ENCODE measurements around the gene REV3L. TPM values are rescaled to one million over a fixed set of nuclear protein-coding genes. Genes with fewer than 3 reads are reported as not detected.
A peak's percentile ranks its signal among the peaks of the same experiment; 100 is the strongest.
"Not testable (repeated sequence)": the region's sequence is repeated elsewhere in the genome, so short reads cannot be mapped to it uniquely, and the experiment has no call there.

REV3L gene
- total and polyA plus RNA-seq, 4 donors = 8.8 to 91.4 (median 19.8) TPM

GRCh38 chr6:111326563-111326962 is 156.5 kb downstream of the REV3L start:
- DNase-seq (no peak), ATAC-seq (ENCODE audit: insufficient read depth, low FRiP score) (no peak)
- Histone ChIP-seq H3K9me3 (ENCODE audit: control insufficient read depth in 4 of 4, insufficient read depth in 3 of 4, low read length in 3 of 4) (peaks cover 0 to 2% (median under 1%) of the 10 kb centered on the region in 4 donors), H3K4me1 (ENCODE audit: control insufficient read depth in 5 of 5, insufficient read depth in 5 of 5, low read length in 5 of 5) (no peaks in the 10 kb centered on the region), H3K27ac (ENCODE audit: low read depth in 1 of 2, low read length in 1 of 2) (no peak overlapping the region), H3K9ac (ENCODE audit: insufficient read depth in 1 of 2, low read length in 2 of 2) (no peak overlapping the region), H3K27me3 (ENCODE audit: control insufficient read depth in 3 of 3, insufficient read depth in 3 of 3, low read length in 2 of 3) (no peaks in the 10 kb centered on the region), H3K4me3 (no peak overlapping the region), H3K36me3 (ENCODE audit: control insufficient read depth in 4 of 4, insufficient read depth in 4 of 4, low read length in 4 of 4) (peaks cover 11 to 40% (median 27%) of the 10 kb centered on the region in 4 donors)
- no peak for TF ChIP-seq CTCF (IDR thresholded peaks at IDR 0.05; ENCODE audit: control extremely low read depth, extremely low read depth)
- WGBS, 2 donors = 96 to 97% methylated on average over 3 of the region's 3 CpGs

DNA sequence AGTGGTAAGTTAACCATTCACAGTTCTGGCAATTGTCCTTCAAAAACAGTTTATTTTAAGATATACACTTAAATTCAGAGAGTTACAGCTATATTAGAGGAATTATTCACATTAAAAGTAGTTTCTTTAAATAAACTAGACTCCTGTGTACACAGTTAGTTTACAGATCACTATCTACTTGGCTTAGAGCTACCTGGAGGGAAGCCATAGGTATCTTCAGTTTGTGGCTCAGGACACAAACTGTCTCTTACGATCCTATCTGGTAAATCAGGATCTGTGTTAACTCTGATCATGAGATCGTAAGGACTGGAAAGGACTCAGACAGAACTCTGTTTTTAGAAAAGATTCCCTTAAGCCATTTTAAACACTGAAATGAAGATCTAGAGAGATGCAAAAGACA is 160.9 kb downstream of the REV3L start:
- DNase-seq (peak in 1 of 3 donors; percentile 13), ATAC-seq (ENCODE audit: insufficient read depth, low FRiP score) (no peak)
- no peak for TF ChIP-seq CTCF (IDR thresholded peaks at IDR 0.05; ENCODE audit: control extremely low read depth, extremely low read depth)
- peaks cover 8 to 30% (median 17%) of the 10 kb centered on the region in 4 donors for H3K36me3 ChIP-seq (ENCODE audit: control insufficient read depth in 4 of 4, insufficient read depth in 4 of 4, low read length in 4 of 4)
- H3K27me3 ChIP-seq (ENCODE audit: control insufficient read depth in 3 of 3, insufficient read depth in 3 of 3, low read length in 2 of 3) = no peaks in the 10 kb centered on the region
- no peak overlapping the region for H3K4me3 ChIP-seq
- no peak overlapping the region for H3K9ac ChIP-seq (ENCODE audit: insufficient read depth in 1 of 2, low read length in 2 of 2)
- H3K27ac ChIP-seq (ENCODE audit: low read depth in 1 of 2, low read length in 1 of 2) = no peak overlapping the region
- 90 to 91% methylated on average over 2 of the region's 2 CpGs for WGBS, 2 donors
- H3K4me1 ChIP-seq (ENCODE audit: control insufficient read depth in 5 of 5, insufficient read depth in 5 of 5, low read length in 5 of 5) = no peaks in the 10 kb centered on the region
- H3K9me3 ChIP-seq (ENCODE audit: control insufficient read depth in 4 of 4, insufficient read depth in 3 of 4, low read length in 3 of 4) = peaks cover 0 to 2% (median under 1%) of the 10 kb centered on the region in 4 donors

DNA sequence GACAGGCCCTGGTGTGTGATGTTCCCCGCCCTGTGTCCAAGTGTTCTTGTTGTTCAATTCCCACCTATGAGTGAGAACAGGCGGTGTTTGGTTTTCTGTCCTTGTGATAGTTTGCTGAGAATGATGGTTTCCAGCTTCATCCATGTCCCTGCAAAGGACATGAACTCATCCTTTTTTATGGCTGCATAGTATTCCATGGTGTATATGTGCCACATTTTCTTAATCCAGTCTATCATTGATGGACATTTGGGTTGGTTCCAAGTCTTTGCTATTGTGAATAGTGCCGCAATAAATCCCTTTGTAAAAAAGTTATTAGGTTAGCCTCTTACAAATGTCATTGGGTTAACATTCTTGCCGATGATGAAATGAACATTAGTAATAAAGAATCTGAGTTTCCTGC is 175.1 kb downstream of the REV3L start:
- WGBS, 2 donors = 97 to 99% methylated on average over 4 of the region's 4 CpGs

GRCh38 chr6:111307275-111307858 is 175.7 kb downstream of the REV3L start:
- WGBS, 2 donors = 95 to 97% methylated on average over 7 of the region's 7 CpGs
- Histone ChIP-seq H3K9ac (ENCODE audit: insufficient read depth in 1 of 2, low read length in 2 of 2) (no peak overlapping the region), H3K4me3 (no peak overlapping the region), H3K27me3 (ENCODE audit: control insufficient read depth in 3 of 3, insufficient read depth in 3 of 3, low read length in 2 of 3) (no peaks in the 10 kb centered on the region), H3K36me3 (ENCODE audit: control insufficient read depth in 4 of 4, insufficient read depth in 4 of 4, low read length in 4 of 4) (peaks cover 16 to 25% (median 24%) of the 10 kb centered on the region in 4 donors), H3K27ac (ENCODE audit: low read depth in 1 of 2, low read length in 1 of 2) (no peak overlapping the region), H3K9me3 (ENCODE audit: control insufficient read depth in 4 of 4, insufficient read depth in 3 of 4, low read length in 3 of 4) (peaks cover 0 to 2% (median 0%) of the 10 kb centered on the region in 4 donors), H3K4me1 (ENCODE audit: control insufficient read depth in 5 of 5, insufficient read depth in 5 of 5, low read length in 5 of 5) (no peaks in the 10 kb centered on the region)
- DNase-seq (no peak), ATAC-seq (ENCODE audit: insufficient read depth, low FRiP score) (no peak)
- no peak for TF ChIP-seq CTCF (IDR thresholded peaks at IDR 0.05; ENCODE audit: control extremely low read depth, extremely low read depth)

More for the DNA sequence above, 175.1 kb downstream of the REV3L start:
- H3K27me3 ChIP-seq (ENCODE audit: control insufficient read depth in 3 of 3, insufficient read depth in 3 of 3, low read length in 2 of 3); H3K9ac ChIP-seq (ENCODE audit: insufficient read depth in 1 of 2, low read length in 2 of 2); DNase-seq; ATAC-seq (ENCODE audit: insufficient read depth, low FRiP score); H3K4me1 ChIP-seq (ENCODE audit: control insufficient read depth in 5 of 5, insufficient read depth in 5 of 5, low read length in 5 of 5); H3K9me3 ChIP-seq (ENCODE audit: control insufficient read depth in 4 of 4, insufficient read depth in 3 of 4, low read length in 3 of 4); H3K27ac ChIP-seq (ENCODE audit: low read depth in 1 of 2, low read length in 1 of 2); H3K4me3 ChIP-seq: not testable (repeated sequence)
- peaks cover 20 to 26% (median 25%) of the 10 kb centered on the region in 4 donors for H3K36me3 ChIP-seq (ENCODE audit: control insufficient read depth in 4 of 4, insufficient read depth in 4 of 4, low read length in 4 of 4)

Data from lung (tissue), 12 donors.